CD4-positive, alpha-beta T cell treated with Interleukin-2 at 100 ng/mL for 4 hours (primary cell): ENCODE measurements around the gene RS1.

Experiments used
- DNase-seq: peaks from one replicate; pipeline ENCODE4 v3.0.0-alpha.2; 2020; ENCODE audit warnings: low spot score

Gene RS1

GRCh38 chrX:18668071-18668835 lies 3.7 kb downstream of the RS1 start:
- no peak for DNase-seq

GRCh38 chrX:18666614-18667013 lies 5.3 kb downstream of the RS1 start:
- DNase-seq, result no peak

DNA sequence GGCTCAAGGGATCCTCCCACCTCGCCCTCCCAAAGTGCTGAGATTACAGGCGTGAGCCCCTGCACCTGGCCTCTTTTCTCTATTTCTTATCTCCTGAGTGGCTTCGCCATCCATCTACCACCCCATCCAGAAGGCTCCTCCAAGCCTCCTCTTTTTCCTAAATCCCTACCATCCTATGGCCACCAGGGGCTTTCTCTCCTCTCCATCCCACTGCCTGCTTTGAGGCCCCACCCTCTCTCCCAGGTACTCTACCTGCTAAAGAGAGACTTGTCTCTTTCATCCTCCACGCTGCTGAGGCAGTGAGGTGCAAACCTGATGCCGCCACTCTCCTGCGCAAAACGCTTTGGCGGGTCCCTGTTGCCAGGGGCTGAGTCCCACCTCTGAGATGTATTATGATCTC lies 7.0 kb downstream of the RS1 start:
- DNase-seq, result no peak

DNA sequence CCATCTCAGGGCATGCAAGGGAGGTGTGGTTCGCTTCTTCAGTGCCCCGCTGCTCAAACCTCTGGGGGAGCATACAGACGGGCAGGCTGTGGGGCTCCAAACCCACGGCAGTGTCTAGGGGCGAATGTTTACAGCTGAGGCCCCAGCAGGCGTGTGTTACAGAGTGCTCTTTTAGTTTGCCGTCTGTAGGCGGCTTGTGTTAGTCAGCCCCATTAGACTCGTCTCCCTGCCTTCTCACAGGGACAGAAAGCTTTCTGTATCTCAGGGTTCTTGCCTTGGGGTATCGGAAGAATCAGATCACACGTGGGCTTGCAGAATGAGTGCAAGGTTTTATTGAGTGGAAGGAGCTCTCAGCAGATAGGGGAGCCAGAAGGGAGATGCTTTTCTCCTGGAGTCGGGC lies 10.6 kb downstream of the RS1 start:
- no peak for DNase-seq

- no peak for DNase-seq
These were observed 16.8 kb downstream of the RS1 start for GRCh38 chrX:18654875-18655836.

DNA sequence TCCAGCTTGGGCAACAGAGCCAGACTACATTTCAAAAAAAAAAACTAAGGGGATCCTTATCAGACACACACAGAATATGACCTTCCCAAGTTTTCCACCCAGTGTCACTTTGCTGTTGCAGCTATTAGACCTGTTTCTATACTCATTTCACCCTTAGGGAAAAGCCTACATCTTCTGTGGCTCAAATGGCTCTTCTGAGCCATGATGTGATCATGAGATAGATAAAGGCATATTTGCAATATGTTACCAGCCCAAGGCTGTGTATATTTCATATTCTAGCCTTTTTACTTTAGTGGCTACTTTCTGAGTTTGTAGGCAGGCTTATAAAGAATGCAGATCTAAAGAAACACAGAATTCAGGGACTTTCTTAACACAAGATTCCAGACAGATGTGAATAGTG lies 19.3 kb downstream of the RS1 start:
- no peak for DNase-seq

DNA sequence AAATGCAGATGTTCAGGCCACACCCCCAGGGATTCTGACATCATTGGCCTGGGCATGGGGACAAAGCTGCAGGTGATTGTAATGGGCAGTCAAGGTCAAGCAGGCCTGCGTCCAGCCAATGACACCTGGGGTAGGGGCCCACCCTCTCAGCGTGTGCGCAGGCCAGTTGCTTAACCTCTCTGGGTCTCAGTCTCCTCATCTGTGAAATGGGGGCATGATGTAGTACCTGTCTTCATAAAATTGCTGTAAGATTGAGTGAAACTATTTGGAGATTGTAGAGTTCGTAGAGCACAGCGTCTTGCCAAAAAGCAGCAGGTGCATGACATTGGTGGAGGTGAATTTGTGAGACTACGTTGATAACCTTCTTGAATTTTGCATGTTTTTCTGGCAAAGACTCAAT lies 21.2 kb downstream of the RS1 start:
- no peak for DNase-seq

GRCh38 chrX:18649498-18649951 lies 22.4 kb downstream of the RS1 start:
- no peak for DNase-seq

GRCh38 chrX:18647621-18648020 lies 24.3 kb downstream of the RS1 start:
- no peak for DNase-seq

- DNase-seq, result no peak
These were observed 28.1 kb downstream of the RS1 start for GRCh38 chrX:18643853-18644252.

DNA sequence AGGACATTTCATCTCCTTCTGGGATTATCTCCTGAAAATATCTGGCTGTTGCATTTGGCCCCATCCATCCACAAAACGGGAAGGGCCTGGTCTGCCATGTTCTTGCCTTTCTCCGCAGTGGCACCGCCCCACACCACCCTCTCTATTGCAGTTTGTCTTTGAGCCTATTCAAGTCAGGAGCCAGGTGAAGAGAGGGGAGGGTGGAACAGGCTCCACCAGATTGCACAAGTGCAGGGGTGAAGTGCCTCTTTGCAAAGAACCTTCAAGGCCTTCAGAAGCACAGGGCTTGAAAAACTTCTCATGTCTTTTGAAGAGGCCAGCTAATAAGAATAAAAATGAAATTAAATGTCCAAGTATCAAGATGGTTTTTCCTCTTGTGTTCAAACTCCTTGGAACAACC lies 28.7 kb downstream of the RS1 start:
- no peak for DNase-seq

DNA sequence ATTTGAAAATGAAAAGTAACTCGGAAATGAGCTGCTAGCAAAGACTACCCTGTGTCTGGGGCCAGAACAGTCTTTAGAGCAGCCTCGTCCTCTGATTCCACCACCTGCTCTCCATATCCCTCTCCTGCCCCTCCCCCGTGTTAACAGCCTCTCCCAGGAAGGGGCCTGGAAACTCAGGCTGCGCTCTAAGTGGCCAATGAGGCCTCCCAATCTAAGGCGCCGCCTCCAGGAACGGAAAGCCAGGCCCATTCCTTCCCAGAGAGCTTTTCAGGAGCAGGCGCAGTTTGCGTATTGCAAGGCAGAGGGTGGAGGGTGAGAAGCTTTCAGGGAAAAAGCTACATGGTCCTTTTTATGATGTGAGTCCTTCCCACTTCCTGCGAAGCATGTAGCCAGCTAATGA lies 31.2 kb downstream of the RS1 start:
- DNase-seq, result no peak

GRCh38 chrX:18639280-18639679 lies 32.6 kb downstream of the RS1 start:
- no peak for DNase-seq

GRCh38 chrX:18638398-18638797 lies 33.5 kb downstream of the RS1 start:
- no peak for DNase-seq

GRCh38 chrX:18630934-18631333 lies 41.0 kb downstream of the RS1 start:
- DNase-seq, result no peak

DNA sequence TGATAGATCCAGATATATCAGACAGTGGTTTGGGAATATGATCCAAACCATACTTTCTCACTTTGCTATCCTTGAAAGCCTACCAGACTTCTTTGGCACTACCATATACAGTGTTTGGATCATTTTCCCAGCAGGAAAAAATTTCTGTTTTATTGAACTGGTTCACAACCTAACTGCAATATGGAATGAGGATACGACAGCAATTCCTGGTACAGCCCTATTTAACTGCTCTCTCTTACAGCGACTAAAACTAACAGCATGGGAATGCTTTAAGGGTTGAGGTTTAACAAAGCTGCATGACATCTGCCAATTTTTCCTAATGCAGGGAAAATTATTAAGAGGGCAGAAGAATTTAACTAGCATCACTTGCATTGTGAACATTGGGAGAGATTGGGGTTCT lies 47.3 kb downstream of the RS1 start:
- DNase-seq, result no peak

DNA sequence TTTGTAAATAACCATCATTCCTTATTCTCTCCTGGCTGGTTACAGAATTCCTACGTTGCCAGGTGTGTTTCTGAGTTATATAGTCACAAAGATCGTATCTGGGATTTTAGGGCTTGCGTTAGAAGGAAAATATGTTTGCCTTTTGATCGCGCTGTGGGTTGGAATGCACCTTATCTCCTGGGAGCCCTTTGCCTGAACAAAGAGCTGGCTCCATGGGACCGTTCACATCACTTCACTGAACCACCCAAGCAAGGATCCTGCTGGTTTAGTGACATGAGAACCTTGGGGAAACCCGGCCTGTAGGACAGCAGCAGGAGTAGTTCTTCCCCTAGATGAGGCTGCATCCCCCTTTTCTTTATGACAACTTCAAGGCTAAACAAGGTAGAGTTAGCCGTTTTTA lies 51.6 kb downstream of the RS1 start:
- no peak for DNase-seq

- DNase-seq, result no peak
These were observed 52.6 kb downstream of the RS1 start for GRCh38 chrX:18619288-18619687.

DNA sequence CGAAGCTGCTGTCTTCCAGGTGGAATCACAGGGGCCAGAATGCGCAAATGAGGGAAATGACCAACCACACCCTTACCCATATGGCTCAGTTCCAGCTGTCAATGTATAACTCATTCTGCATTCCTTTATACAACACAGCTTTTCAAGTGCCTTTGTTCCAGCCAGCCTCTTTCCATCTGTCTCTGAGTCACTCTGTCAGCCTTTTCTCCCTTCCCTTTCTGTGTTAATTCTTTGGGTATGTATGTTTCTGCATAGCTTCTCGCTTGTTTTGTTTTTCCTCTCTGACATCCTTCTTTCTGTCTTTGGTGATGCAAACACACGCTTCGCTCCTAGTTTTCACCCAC lies 54.5 kb downstream of the RS1 start:
- no peak for DNase-seq

GRCh38 chrX:18616688-18617406 lies 55.1 kb downstream of the RS1 start:
- DNase-seq, result no peak

DNA sequence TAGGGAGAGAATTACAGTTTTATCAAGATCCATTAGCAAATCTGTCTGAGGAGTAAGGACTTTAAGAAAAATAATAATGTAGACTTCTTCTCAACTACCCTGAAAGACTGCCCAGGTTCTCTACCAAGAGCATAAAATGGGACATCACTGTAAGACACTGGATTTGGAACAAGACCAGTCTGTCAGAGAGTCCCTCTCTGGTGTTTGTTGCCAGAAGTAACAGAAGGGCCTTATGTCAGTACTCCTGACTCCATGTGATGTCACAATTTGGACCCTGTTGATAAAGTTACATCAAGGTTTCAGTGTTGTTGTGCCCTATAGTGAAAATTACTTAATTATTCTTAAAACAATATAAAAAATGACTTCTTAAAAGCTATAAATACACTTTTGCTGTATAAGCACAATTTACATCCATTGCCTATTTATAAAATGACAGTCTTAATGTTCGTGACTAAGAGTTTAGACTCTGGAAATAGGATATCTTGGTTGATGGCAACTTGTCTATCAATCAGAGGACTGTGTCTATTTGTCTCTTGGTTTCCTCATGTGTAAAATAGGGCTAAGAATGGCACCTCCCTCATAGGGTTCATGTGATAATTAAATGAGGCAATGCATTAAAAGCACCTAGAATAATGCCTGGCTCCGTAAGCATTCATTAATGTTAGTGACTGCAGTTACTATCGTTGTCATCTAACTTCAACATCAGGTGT lies 57.8 kb downstream of the RS1 start:
- DNase-seq, result no peak

DNA sequence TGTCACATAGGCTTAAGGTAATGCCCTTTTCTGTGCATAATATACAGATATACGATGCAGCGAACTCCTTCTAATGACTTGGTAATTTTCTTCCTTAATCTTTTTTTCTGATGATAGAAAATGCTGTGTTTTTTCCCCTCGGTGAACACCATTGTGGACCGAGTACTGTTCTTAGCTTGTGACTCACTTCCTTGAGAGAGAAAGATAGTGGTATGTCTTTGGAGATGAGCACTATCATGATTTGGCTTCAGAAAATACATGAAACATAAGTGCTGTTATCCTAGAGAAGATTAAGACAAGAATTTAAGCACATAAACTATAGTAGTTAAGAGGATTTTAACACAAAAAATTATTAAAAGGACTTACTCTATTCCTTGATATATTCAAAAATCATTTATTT lies 63.9 kb downstream of the RS1 start:
- DNase-seq, result no peak
